Heart left ventricle (tissue), 13 donors: ENCODE data around the gene CALHM2.

Experiments used
- POLR2A ChIP-seq, 2 donors: fragments of 450-650 bp; IDR thresholded peaks; one replicate each; pipeline ENCODE4 v1.6.1; 2017; ENCODE audit warnings: antibody characterized with exemption in 2 of 2, mild to moderate bottlenecking in 2 of 2, moderate library complexity in 2 of 2
- TF ChIP-seq, protein P1 (sequence below), 12 donors: fragments of 200-600 bp; sonication (generic) in 4 of 12; IDR thresholded peaks; one replicate each; pipeline versions ENCODE4 v1.5.0 to v1.8.0; 2018 to 2022; ENCODE audit warnings: antibody characterized with exemption in 12 of 12, mild to moderate bottlenecking in 5 of 12
- donor health status: ischemic (EF 13 %, LVEDD 7.1; RV severe dilation, severe dysfunction).
- donor health status: DM: no; HTN: yes; CAD: no.
- donor health status: DM: no; HTN: no; CAD: no.
- donor health status: ischemic (EF 25% LVEDD 6.9; RV normal size, moderate dysfunction).
- donor health status: ischemic (EF 25% LVEDD 5.7; RV mildly dilated, moderate dysfunction).
- donor health status: ischemic (EF 35%, LVEDD 5.7; RV mildly dilated, moderate dysfunction).
- donor health status: nonischemic (EF 11% LVEDD 7.7; RV severe dilation, severe dysfunction).
- donor health status: DM: yes; HTN: yes; CAD: no.
- donor health status: PGD.
- donor health status: ischemic (EF 29% LVEDD 5.4; RV normal size, mild dysfunction).
- donor health status: nonischemic (EF 23%, LVEDD 6.1; RV moderate dilation, normal function).

DNA sequence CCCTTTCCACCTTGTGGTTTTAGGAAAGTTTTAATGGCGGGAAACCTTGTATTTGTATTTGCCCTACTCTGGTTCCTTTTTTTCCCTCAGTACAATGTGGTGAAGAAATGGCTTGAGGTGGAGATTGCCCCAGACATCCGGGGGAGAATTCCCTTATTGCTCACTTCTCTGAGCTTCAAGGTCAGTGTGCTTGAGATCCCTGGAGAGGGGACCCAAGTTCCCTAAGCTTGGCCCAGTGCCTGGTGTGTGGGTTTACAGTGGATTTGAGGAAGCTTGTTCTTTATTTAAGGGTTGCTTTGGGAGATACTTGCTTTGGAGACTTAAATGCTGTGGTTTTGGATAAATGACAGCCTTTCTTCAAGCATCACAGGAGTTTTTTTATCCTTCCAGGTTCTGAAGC, 18.3 kb downstream of the CALHM2 start:
- TF ChIP-seq, protein P1, sequence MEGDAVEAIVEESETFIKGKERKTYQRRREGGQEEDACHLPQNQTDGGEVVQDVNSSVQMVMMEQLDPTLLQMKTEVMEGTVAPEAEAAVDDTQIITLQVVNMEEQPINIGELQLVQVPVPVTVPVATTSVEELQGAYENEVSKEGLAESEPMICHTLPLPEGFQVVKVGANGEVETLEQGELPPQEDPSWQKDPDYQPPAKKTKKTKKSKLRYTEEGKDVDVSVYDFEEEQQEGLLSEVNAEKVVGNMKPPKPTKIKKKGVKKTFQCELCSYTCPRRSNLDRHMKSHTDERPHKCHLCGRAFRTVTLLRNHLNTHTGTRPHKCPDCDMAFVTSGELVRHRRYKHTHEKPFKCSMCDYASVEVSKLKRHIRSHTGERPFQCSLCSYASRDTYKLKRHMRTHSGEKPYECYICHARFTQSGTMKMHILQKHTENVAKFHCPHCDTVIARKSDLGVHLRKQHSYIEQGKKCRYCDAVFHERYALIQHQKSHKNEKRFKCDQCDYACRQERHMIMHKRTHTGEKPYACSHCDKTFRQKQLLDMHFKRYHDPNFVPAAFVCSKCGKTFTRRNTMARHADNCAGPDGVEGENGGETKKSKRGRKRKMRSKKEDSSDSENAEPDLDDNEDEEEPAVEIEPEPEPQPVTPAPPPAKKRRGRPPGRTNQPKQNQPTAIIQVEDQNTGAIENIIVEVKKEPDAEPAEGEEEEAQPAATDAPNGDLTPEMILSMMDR (IDR thresholded peaks at IDR 0.05), result no peak
- TF ChIP-seq POLR2A (IDR thresholded peaks at IDR 0.05), result no peak
